Panc1 (cell line): ENCODE data around the gene SHKBP1. TPM values are rescaled to one million over a fixed set of nuclear protein-coding genes. Genes with fewer than 3 reads are reported as not detected.

Source experiments
- ATAC-seq: fragments of 200-7000 bp; cut with Tn5 transposase; 2 replicates; pipeline ENCODE4 v1.9.1; 2020; ENCODE audit warnings: mild to moderate bottlenecking, moderate library complexity
- BruUV-seq: library from RNA; stranded (reverse); fragments of 400-500 nt; replicated peaks from 2 replicates; lab custom pipeline; 2021; lab: Mats Ljungman, UMichigan
- CTCF ChIA-PET: fragments of 300-600 bp; sonication (Branson Sonifier 250); formaldehyde crosslinking; loops from one replicate; lab custom pipeline; 2022; ENCODE audit warnings: antibody characterized with exemption; lab: Charles Lee
- POLR2A ChIA-PET: fragments of 300-600 bp; sonication (Branson Sonifier 250); formaldehyde crosslinking; loops from one replicate; lab custom pipeline; 2022; ENCODE audit warnings: antibody characterized with exemption; lab: Charles Lee
- DNase-seq: peaks from one replicate; pipeline ENCODE4 v3.0.0-alpha.2; 2010; ENCODE audit warnings: low read depth, low spot score
- H3K27ac ChIP-seq: 2 replicates; pipeline ENCODE4 v1.5.1; 2011; ENCODE audit warnings: mild to moderate bottlenecking, low read length, inconsistent platforms
- H3K27me3 ChIP-seq: fragments of 200-500 bp; sonication (Bioruptor generic); 2 replicates; pipeline ENCODE4 v1.6.0; 2014; ENCODE audit warnings: low read length, inconsistent platforms; ENCODE audit not compliant: control insufficient read depth, insufficient read depth
- H3K36me3 ChIP-seq: fragments of 200-500 bp; sonication (Bioruptor generic); 2 replicates; pipeline ENCODE4 v1.5.1; 2014; ENCODE audit warnings: inconsistent platforms, mild to moderate bottlenecking, low read length, moderate library complexity; ENCODE audit not compliant: control insufficient read depth, insufficient read depth
- H3K4me1 ChIP-seq: 2 replicates; pipeline ENCODE4 v1.5.1; 2011; ENCODE audit warnings: inconsistent platforms, mild to moderate bottlenecking, low read length, moderate library complexity; ENCODE audit not compliant: control insufficient read depth, insufficient read depth
- H3K4me3 ChIP-seq, 2 experiments: 2 replicates each; pipeline ENCODE4 v1.5.1; 2011 to 2012; ENCODE audit warnings: low read depth in 2 of 2, low read length in 2 of 2, mild to moderate bottlenecking in 2 of 2, inconsistent platforms in 1 of 2, moderate library complexity in 1 of 2
- H3K9me3 ChIP-seq: fragments of 200-500 bp; sonication (Bioruptor generic); 2 replicates; pipeline ENCODE4 v1.5.1; 2014; ENCODE audit warnings: low read depth, mild to moderate bottlenecking, inconsistent platforms, low read length, moderate library complexity; ENCODE audit not compliant: control insufficient read depth, insufficient read depth
- POLR2AphosphoS5 ChIP-seq: IDR thresholded peaks from 2 replicates; pipeline ENCODE4 v1.6.1; 2012; ENCODE audit warnings: mild to moderate bottlenecking, low read depth, low read length, moderate library complexity
- SIN3A ChIP-seq: IDR thresholded peaks from 2 replicates; pipeline ENCODE4 v1.6.1; 2012; ENCODE audit warnings: low read depth, mild to moderate bottlenecking, low read length, moderate library complexity, borderline replicate concordance; ENCODE audit not compliant: insufficient read depth
- TCF7L2 ChIP-seq: IDR thresholded peaks from 2 replicates; pipeline ENCODE4 v1.6.1; 2011; ENCODE audit warnings: mild to moderate bottlenecking, low read depth, low read length, inconsistent platforms
- in situ Hi-C: cut with HindIII; loops from 2 replicates; pipeline ENCODE4 v1.10.0; 2016; ENCODE audit warnings: low sequenced_read_pairs, low pct_unique_long_range_greater_than_20kb
- intact Hi-C: fragments of 100-400 bp; cut with micrococcal nuclease; formaldehyde crosslinking; loops from one replicate; pipeline ENCODE4 v1.10.0; 2022; ENCODE audit not compliant: unreplicated experiment
- total RNA-seq: library from RNA; stranded (reverse); gene quantifications from one replicate; pipeline ENCODE4 v1.2.1, GENCODE V29; 2021; ENCODE audit not compliant: unreplicated experiment
- TF ChIP-seq, protein P1 (sequence below): fragments of 450-650 bp; IDR thresholded peaks from 2 replicates; pipeline ENCODE4 v1.5.1; 2017; ENCODE audit warnings: mild to moderate bottlenecking
- TF ChIP-seq, protein P2 (sequence below), 2 experiments: IDR thresholded peaks; 2 replicates each; pipeline ENCODE4 v1.6.1; 2011 to 2012; ENCODE audit warnings: low read depth in 2 of 2, control low read depth in 1 of 2, low read length in 1 of 2, mild to moderate bottlenecking in 1 of 2, moderate library complexity in 1 of 2; ENCODE audit not compliant: insufficient read depth in 1 of 2

The SHKBP1 gene
- total RNA-seq, 1 experiment from 2014 or later = 55.9 TPM

DNA sequence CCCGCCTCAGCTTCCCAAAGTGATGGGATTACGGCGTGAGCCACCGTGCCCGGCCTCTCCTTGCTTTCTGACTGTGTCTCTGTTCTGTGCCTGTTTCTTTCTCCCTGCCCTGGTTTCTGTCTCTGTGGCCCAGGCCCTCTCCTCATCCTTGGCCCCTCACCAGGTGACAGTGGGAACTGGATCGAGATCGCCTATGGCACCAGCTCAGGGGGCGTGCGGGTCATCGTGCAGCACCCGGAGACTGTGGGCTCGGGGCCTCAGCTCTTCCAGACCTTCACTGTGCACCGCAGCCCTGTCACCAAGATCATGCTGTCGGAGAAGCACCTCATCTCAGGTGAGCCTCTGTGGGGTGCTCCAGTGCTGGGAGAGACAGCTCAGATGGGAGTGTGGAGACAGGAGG lies 9.9 kb downstream of the SHKBP1 start:
- intact Hi-C loops = no loop called here
- TF ChIP-seq, protein P1, sequence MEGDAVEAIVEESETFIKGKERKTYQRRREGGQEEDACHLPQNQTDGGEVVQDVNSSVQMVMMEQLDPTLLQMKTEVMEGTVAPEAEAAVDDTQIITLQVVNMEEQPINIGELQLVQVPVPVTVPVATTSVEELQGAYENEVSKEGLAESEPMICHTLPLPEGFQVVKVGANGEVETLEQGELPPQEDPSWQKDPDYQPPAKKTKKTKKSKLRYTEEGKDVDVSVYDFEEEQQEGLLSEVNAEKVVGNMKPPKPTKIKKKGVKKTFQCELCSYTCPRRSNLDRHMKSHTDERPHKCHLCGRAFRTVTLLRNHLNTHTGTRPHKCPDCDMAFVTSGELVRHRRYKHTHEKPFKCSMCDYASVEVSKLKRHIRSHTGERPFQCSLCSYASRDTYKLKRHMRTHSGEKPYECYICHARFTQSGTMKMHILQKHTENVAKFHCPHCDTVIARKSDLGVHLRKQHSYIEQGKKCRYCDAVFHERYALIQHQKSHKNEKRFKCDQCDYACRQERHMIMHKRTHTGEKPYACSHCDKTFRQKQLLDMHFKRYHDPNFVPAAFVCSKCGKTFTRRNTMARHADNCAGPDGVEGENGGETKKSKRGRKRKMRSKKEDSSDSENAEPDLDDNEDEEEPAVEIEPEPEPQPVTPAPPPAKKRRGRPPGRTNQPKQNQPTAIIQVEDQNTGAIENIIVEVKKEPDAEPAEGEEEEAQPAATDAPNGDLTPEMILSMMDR = no peak
- TF ChIP-seq, protein P2, sequence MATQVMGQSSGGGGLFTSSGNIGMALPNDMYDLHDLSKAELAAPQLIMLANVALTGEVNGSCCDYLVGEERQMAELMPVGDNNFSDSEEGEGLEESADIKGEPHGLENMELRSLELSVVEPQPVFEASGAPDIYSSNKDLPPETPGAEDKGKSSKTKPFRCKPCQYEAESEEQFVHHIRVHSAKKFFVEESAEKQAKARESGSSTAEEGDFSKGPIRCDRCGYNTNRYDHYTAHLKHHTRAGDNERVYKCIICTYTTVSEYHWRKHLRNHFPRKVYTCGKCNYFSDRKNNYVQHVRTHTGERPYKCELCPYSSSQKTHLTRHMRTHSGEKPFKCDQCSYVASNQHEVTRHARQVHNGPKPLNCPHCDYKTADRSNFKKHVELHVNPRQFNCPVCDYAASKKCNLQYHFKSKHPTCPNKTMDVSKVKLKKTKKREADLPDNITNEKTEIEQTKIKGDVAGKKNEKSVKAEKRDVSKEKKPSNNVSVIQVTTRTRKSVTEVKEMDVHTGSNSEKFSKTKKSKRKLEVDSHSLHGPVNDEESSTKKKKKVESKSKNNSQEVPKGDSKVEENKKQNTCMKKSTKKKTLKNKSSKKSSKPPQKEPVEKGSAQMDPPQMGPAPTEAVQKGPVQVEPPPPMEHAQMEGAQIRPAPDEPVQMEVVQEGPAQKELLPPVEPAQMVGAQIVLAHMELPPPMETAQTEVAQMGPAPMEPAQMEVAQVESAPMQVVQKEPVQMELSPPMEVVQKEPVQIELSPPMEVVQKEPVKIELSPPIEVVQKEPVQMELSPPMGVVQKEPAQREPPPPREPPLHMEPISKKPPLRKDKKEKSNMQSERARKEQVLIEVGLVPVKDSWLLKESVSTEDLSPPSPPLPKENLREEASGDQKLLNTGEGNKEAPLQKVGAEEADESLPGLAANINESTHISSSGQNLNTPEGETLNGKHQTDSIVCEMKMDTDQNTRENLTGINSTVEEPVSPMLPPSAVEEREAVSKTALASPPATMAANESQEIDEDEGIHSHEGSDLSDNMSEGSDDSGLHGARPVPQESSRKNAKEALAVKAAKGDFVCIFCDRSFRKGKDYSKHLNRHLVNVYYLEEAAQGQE (IDR thresholded peaks at IDR 0.05; ENCODE audit: insufficient read depth in 1 of 2, low read depth in 2 of 2, low read length in 1 of 2) = no peak
- no peak for TF ChIP-seq SIN3A
- TF ChIP-seq TCF7L2 = no peak
- TF ChIP-seq POLR2AphosphoS5 = no peak
- no TSS peak for BruUV-seq
- H3K36me3 ChIP-seq = no peaks in the 10 kb centered on the region
- ChIA-PET POLR2A (no interaction called here), CTCF (interaction anchor here (1.0 kb wide), 1 partner anchor 206 kb away, joined by 4 read pairs; no protein-coding TSS in a partner anchor)
- H3K4me3 ChIP-seq = no peak overlapping the region
- no peak overlapping the region for H3K27ac ChIP-seq
- no peaks in the 10 kb centered on the region for H3K9me3 ChIP-seq
- ATAC-seq = no peak
- H3K27me3 ChIP-seq = no peaks in the 10 kb centered on the region
- in situ Hi-C loops = no loop called here
- no peak for DNase-seq
- H3K4me1 ChIP-seq = no peaks in the 10 kb centered on the region

DNA sequence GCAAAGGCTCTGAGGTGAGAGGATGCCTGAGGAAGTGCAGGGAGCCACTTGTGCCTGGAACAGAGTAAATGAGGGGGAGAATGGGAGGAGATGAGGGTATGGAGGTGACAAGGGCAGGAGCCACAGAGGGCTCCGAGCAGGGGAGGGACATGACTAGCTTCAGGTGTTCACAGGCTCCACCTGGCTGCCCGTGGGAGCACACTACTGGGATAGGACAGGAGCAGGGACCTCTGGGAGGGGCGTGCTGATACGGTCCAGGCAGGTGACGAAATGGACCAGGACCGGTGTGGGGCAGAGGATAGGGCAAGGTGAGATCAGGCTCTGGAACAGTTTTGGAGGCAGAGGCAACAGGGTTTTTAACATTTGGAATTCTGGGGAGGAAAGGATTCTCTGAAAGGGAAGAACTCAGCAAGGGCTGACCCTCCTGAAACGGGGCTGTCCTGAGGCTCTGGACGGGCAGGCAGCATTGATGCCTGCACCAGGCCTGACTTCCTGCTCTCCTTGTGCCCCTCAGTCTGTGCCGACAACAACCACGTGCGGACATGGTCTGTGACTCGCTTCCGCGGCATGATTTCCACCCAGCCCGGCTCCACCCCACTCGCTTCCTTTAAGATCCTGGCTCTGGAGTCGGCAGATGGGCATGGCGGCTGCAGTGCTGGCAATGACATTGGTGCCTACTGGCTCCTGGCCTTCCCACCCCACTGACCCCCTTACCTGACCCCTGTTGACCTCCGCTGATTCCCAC lies 11.6 kb downstream of the SHKBP1 start:
- BruUV-seq = no TSS peak
- POLR2A ChIA-PET = no interaction called here
- TF ChIP-seq, protein P1 = no peak

More for the DNA sequence above, 11.6 kb downstream of the SHKBP1 start:
- Histone ChIP-seq H3K27ac (no peak overlapping the region), H3K36me3 (no peaks in the 10 kb centered on the region), H3K4me1 (no peaks in the 10 kb centered on the region), H3K9me3 (no peaks in the 10 kb centered on the region), H3K4me3 (no peak overlapping the region), H3K27me3 (no peaks in the 10 kb centered on the region)
- DNase-seq = no peak
- peak; percentile 32 for ATAC-seq
- intact Hi-C loops (no loop called here), in situ Hi-C loops (no loop called here)
- CTCF ChIA-PET = no interaction called here
